NCI-H82 treated with DMSO at 0.1 percent for 48 hours (cell line): ENCODE data around the gene MAGI1.

Experiments
- DNase-seq: peaks from one replicate; lab custom pipeline; 2025; ENCODE audit not compliant: unreplicated experiment; lab: John Stamatoyannopoulos, UW

The MAGI1 gene

GRCh38 chr3:65677486-65678010 is 361.2 kb downstream of the MAGI1 start:
- no peak for DNase-seq

GRCh38 chr3:65676580-65676979 is 362.1 kb downstream of the MAGI1 start:
- no peak for DNase-seq

GRCh38 chr3:65675011-65675410 is 363.7 kb downstream of the MAGI1 start:
- no peak for DNase-seq

GRCh38 chr3:65674226-65674625 is 364.5 kb downstream of the MAGI1 start:
- no peak for DNase-seq

GRCh38 chr3:65672871-65673815 is 365.6 kb downstream of the MAGI1 start:
- no peak for DNase-seq

GRCh38 chr3:65672061-65672460 is 366.7 kb downstream of the MAGI1 start:
- no peak for DNase-seq

GRCh38 chr3:65671004-65671403 is 367.7 kb downstream of the MAGI1 start:
- DNase-seq: no peak

GRCh38 chr3:65669163-65669875 is 369.4 kb downstream of the MAGI1 start:
- DNase-seq: no peak

GRCh38 chr3:65667963-65668362 is 370.8 kb downstream of the MAGI1 start:
- no peak for DNase-seq

GRCh38 chr3:65666448-65667091 is 372.1 kb downstream of the MAGI1 start:
- DNase-seq: no peak

GRCh38 chr3:65665915-65666314 is 372.8 kb downstream of the MAGI1 start:
- no peak for DNase-seq

GRCh38 chr3:65664931-65665330 is 373.8 kb downstream of the MAGI1 start:
- DNase-seq: no peak

- no peak for DNase-seq
These were observed 374.3 kb downstream of the MAGI1 start for GRCh38 chr3:65664446-65664845.

- no peak for DNase-seq
These were observed 376.6 kb downstream of the MAGI1 start for GRCh38 chr3:65662095-65662494.

GRCh38 chr3:65660000-65660598 is 378.6 kb downstream of the MAGI1 start:
- DNase-seq: no peak

GRCh38 chr3:65659396-65659795 is 379.3 kb downstream of the MAGI1 start:
- no peak for DNase-seq

- DNase-seq: no peak
These were observed 380.3 kb downstream of the MAGI1 start for GRCh38 chr3:65658401-65658800.

- no peak for DNase-seq
These were observed 383.7 kb downstream of the MAGI1 start for GRCh38 chr3:65655061-65655460.

- no peak for DNase-seq
These were observed 385.0 kb downstream of the MAGI1 start for GRCh38 chr3:65653731-65654130.

GRCh38 chr3:65650247-65650646 is 388.5 kb downstream of the MAGI1 start:
- DNase-seq: no peak

- DNase-seq: no peak
These were observed 391.3 kb downstream of the MAGI1 start for GRCh38 chr3:65647369-65647768.
